HG02763 (cell line): ENCODE measurements around the gene MRM1.
"Not testable (repeated sequence)": the region's sequence is repeated elsewhere in the genome, so short reads cannot be mapped to it uniquely, and the experiment has no call there.

ENCODE experiments used
- ATAC-seq: cut with Tn5 transposase; IDR thresholded peaks from one replicate; pipeline ENCODE4 v1.9.1; 2021; ENCODE audit warnings: mild to moderate bottlenecking, moderate library complexity; ENCODE audit not compliant: unreplicated experiment

MRM1 gene

GRCh38 chr17:36600465-36600864, 918 bp upstream of the MRM1 start:
- no peak for ATAC-seq

- no peak for ATAC-seq
Observed at GRCh38 chr17:36600936-36601302, 464 bp upstream of the MRM1 start.

DNA sequence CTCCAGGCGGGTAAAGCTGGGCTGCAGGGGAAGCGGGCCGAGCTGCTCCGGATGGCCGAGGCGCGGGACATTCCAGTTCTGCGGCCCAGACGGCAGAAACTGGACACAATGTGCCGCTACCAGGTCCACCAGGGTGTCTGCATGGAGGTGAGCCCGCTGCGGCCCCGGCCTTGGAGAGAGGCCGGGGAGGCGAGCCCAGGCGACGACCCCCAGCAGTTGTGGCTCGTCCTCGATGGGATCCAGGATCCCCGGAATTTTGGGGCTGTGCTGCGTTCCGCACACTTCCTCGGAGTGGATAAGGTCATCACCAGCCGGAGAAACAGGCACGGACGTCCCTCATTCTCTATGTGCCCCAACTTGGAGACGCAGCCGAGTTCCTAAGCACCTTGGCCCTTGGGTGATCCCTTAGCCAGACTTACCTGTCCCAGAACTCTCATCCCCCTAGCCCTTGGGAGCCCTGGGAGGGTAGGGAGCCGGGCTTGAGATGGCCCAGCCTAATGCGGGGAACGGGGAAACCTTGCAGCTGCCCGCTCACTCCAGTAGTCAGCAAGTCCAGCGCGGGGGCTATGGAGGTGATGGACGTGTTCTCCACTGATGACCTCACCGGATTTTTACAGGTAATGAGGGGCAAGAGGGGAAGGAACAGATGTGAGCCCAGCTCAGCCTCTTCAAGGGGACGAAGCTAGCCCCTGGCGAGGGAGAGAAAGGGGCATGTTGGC, 806 bp downstream of the MRM1 start:
- no peak for ATAC-seq

- ATAC-seq = no peak
Observed at GRCh38 chr17:36602924-36603384, 1.6 kb downstream of the MRM1 start.

DNA sequence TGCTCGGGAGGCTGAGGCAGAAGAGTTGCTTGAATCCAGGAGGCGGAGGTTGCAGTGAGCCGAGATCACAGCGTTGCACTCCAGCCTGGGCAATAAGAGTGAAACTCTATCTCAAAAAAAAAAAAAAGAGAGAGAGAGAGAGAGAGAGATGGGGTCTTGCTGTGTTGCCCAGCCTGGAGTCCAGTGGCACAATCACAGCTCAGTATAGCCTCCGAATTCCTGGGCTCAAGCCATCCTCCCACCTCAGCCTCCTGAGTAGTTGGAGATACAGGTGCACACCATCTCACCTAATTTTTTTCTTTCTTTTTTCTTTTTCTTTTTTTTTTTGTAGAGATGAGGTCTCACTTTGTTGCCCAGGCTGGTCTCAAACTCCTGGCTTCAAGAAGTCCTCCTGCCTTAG, 3.6 kb downstream of the MRM1 start:
- not testable (repeated sequence) for ATAC-seq

DNA sequence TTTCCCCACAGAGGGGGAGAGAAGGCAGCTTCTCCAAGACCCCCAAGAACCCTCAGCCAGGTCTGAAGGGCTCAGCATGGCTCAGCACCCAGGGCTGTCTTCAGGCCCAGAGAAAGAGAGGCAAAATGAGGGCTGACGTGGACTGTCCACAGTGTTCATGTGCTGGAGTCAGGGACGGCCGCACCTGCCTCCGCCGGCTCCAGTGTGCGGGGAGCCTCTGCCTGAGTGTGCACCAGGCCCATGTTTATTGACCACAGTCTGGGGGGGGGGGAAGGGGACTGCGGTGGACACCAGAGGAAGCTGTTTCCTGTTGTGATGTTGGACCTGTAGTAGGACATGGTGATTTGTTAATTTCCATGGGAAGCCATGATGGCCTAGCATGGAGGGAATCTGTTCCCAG, 6.9 kb downstream of the MRM1 start:
- no peak for ATAC-seq

- ATAC-seq = no peak
Observed at GRCh38 chr17:36608794-36609497, 7.6 kb downstream of the MRM1 start.

DNA sequence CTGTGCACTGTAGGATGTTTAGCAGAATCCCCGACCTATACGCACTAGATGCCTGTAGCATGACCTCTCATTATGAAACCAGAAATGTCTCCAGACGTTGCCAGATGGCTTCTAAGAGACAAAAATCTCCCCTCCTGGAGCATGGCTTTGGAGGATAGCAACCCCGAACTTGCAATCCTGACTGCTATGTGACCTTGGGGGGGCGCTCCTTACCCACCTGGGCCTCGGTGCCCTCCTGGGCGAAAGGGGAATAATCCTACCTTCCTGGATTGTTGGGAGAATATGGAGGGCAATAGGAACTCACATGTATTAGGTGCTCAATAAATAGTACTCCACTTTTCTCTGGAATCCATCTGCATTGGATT, 8.1 kb downstream of the MRM1 start:
- ATAC-seq = no peak

- ATAC-seq = no peak
Observed at GRCh38 chr17:36610474-36610873, 9.1 kb downstream of the MRM1 start.

DNA sequence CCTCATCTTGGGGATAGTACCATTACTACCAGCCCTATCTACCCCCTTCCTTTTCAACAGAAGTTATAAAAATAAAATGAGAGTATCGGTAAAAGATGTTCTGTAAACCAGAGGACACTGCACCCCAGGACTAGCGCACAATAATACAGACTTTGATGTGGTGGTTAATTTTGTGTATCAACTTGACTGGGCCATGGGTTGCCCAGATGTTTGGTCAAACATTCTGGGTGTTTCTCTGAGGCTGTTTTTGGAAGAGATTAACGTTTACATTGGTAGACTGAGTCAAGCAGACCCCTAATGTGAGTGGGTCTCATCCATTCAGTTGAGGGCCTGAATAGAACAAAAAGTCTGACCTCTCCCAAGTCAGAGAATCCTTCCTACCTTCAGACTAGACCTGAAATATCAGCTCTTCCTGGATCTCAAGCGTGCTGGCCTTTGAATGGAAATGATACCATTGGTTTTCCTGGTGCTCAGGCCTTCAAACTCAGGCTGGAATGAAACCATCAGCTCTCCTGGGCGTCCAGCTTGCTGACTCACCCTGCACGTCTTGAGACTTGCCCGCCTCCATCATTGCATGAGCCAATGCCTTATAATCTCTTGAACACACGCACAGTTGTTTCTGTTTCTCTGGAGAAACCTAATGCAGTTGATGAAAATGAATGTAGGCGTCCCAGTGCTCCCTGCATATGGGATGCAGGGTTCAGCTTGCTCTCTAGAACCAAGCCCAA, 10.1 kb downstream of the MRM1 start:
- ATAC-seq = no peak

DNA sequence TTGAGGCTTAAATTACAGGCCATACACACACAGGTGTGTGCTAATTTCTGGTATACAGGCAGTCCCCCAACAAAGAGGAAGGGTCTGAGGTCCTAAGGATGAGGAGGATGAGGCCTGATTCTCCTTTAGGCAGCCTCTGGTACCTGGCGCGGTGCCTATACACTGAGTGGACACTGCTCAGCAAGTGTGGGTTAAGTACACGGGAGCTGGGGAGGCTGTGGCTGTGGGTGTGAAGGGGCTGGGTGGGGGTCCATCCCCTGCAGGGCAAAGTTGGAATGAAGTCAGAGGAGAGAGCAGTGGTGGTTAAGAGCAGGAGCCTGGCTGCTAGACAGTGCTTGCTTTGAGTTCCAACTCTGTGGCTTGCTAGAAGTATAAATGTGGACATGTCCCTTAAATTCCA, 10.9 kb downstream of the MRM1 start:
- ATAC-seq = no peak

DNA sequence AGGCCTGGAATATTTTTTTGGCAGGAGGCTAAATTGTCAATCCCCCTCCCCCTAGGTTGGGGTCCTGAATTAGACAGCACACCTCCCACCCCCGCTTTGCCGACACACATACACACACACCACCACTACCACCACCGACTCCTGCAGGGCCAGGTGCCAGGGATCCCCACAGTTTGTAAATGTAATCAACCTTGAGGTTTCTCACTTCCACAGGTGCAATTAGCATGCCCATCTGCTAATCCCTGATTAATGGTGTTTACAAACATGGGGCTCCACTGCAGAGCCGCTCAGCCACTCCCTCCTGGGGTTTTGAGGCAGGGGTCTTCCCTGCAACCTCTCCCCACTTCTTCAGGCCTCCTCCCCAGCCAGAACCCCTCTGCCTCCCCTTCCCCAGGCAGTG, 11.8 kb downstream of the MRM1 start:
- ATAC-seq = no peak

DNA sequence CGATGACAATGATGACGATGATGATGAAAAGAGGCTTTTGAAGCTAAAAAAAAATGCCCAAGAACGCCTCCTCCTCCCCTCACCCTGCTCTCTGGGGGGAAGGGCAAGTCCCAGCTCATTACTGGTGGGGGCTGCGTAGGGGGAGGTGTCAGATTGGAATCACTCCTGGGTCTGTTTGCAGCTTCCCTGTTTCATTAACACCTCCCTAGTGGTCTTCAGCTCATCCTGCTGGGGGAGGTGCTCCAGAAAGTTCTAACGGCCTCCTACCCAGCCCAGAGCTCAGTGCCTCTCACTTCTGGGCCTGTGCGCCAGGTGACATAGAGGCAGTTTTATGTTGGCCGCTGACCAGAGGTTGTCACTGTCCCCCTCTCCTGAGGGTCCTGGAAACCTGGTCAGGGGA, 12.7 kb downstream of the MRM1 start:
- no peak for ATAC-seq

DNA sequence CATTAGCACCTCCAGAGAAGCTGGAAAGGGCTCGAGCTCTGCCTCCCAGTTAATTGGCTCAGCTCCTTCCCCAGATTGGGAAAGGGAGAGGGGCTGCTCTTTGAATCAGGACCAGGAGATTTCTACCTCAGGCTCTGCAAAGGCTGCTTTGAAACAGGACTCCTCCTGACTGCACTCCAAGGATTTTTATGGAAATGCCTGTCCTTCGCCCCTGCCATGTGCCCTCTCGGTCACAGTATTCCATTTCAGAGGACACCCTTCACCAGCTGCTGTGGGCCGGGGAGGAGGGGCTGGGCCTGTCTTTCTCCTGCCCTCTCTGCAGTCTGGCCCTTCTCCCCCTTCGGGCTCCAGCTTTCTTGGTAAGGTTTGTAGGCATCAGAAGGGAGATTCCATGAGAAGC, 13.6 kb downstream of the MRM1 start:
- ATAC-seq = no peak

DNA sequence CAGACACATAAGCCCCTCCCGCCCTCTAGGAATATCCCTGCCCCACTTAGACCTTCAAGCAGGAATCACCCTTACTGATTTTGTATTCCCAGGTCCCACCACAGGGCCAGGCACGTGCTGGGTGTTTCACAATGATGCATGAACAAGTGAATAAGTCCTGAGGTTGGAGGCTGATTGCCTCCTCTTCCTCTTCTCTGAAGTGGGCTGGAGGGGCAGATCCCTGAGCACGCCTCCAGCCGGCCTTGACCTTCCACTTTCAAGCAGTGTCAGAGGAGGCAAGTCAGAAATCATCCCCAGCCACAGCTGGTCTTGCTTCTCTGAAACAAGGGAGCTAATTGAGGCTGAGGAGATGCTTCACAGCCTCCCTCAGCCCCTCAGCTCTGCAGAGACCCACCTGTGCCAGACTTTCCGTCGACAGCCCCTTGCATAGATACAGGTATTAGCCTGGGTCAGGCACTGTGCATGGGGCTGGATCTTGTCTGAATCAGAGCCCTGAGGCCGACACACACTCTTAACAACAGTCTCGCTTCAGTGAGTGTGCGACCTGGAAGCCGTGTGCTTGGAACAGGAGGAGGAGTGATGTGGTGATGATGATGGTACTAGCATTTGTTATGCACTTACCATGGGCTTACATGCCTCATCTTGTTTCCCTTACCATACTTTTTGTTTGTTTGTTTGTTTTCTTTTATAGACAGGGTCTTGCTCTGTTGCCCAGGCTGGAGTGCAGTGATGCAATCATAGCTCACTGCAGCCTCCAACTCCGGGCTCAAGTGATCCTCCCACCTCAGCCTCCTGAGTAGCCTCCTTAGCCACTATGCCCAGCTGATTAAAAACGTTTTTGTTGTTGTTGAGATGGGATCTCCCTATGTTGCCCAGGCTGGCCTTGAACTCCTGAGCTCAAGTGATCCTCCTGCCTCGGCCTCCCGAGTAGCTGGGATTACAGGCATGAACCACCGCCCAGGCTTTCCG, 15.0 kb downstream of the MRM1 start:
- no peak for ATAC-seq

DNA sequence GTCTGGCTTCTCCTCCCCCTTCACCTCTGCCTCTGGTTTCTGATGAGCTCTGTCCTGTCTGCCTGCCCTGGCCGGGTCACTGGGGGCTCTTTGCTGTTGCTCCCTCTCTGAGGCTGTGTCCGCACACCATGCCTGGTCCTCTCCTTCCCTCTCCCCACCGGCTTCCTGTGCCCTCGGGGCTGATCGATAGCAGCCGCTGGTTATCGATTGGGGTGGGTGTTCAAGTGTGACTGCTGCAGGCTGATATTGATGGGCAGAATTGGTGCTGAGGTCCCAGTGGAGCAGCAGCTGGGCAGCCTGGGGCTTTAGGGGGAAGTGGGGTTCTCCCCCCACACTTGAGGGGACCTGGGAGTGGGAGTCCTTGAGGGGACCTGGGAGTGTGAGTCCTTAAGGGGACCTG, 16.4 kb downstream of the MRM1 start:
- ATAC-seq = no peak

- ATAC-seq = no peak
Observed at GRCh38 chr17:36623281-36623680, 21.9 kb downstream of the MRM1 start.

DNA sequence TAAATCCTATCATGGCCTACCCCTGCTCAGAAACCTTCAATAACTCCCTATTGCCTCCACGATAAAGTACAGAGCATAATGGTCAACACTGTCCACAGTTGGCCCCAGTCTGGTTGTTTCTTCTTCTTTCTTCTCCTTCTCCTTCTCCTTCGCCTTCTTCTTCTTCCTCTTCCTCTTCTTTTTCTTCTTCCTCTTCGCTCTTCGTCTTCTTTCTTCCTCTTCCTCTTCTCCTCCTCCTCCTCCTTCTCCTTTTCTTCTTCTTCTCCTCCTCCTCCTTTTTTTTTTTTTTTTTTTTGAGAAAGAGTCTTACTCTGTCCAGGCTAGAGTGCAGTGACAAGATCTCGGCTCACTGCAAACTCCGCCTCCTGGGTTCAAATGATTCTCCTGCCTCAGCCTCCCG, 23.8 kb downstream of the MRM1 start:
- ATAC-seq = no peak

DNA sequence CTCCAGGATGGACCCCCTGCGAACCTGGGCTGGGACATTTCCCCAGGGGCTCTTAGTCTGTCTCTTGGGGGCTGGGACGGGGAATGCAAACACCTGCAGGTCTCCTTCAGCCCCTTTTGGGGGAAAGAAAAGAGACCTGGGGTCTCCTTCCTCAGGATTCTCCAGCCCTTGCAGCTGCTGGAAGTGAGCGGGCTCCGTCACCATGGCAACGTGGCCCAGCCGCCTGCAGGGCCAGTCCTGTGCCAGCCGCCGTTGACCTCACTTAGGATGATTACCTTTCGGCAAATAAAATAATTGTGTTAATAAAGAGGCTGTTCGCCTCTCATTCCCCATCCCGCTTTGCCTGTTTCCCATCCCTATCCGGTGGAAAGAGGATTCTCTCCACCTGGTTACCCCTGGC, 25.7 kb downstream of the MRM1 start:
- ATAC-seq = no peak

DNA sequence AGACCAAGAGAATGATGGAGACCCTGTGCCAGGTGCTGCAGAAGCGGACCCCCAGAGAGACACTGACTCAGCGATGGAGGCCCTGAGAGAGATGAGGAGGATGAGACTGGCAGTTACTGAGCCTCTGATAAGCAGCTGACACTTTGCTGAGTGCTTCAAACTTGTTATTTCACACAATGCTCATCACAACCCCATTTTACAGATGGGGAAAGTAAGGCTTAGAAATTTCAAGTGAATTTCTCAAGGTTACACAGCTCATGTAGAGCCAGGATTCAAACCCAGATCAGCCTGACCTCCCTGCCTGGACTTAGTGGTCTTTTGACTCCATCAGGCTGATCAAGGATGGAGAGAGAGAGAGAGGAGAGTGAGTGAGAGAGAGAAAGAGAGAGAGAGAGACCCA, 27.2 kb downstream of the MRM1 start:
- no peak for ATAC-seq

DNA sequence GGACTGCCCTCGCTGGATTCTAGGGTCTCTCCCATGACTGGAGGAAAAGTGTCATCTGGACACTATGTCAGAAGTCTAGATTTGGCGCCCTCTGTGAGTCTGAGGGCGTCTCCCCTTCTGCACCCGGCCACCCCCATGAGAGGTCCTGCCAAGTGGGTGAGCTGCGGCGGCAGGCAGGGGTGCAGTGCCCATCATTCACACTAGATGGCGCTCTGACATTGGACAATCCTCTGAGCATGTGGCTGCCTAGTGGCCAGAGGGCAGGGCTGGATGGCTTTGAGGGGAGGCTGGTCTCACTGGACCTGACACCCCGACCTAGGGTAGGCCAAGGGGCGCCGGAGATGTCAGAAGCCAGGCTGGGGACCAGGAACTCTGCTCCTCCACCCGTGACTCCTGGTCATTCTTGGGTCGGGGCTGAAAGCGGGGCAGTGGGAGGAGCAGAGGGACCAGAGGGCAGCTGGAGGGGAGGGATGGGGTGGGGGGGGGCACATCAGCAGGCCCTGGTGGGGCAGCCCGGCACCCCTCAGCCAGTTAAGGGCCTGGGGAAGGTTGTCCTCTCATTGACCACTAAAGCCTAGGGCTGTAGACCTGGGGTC, 28.0 kb downstream of the MRM1 start:
- ATAC-seq = no peak
